AG10803 (cell line): Measurements from ENCODE around the gene LYPD1.

Source experiments
- DNase-seq: peaks from one replicate; pipeline ENCODE4 v3.0.0; 2010; ENCODE audit warnings: low read depth
- H3K4me3 ChIP-seq: 2 replicates; pipeline ENCODE4 v1.5.1; 2011; ENCODE audit warnings: mild to moderate bottlenecking, low read length, control low read depth
- TF ChIP-seq, protein P1 (sequence below): conservative IDR thresholded peaks from 2 replicates; pipeline ENCODE4 v1.5.1; 2011; ENCODE audit warnings: mild to moderate bottlenecking, low read length, control low read depth, inconsistent platforms

The LYPD1 gene

DNA sequence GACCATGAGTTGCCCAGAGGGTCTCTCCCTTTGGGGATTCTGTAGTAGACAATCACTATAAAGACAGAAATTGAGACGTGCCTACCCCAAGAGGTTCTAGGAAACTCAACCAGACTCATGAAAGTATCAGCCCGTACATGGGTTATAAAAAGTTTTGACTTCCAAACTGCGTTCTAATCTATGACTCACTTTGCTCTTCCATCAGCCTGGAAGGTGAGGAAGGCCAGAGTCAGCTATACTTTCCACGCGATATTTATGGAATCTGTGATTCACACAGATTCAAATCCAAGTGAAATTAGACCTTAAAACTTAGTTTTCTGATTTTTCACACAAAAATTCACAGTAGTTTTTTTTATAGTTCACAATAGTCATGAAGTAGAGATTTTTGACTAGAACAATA lies 7.7 kb upstream of the LYPD1 start:
- TF ChIP-seq, protein P1, sequence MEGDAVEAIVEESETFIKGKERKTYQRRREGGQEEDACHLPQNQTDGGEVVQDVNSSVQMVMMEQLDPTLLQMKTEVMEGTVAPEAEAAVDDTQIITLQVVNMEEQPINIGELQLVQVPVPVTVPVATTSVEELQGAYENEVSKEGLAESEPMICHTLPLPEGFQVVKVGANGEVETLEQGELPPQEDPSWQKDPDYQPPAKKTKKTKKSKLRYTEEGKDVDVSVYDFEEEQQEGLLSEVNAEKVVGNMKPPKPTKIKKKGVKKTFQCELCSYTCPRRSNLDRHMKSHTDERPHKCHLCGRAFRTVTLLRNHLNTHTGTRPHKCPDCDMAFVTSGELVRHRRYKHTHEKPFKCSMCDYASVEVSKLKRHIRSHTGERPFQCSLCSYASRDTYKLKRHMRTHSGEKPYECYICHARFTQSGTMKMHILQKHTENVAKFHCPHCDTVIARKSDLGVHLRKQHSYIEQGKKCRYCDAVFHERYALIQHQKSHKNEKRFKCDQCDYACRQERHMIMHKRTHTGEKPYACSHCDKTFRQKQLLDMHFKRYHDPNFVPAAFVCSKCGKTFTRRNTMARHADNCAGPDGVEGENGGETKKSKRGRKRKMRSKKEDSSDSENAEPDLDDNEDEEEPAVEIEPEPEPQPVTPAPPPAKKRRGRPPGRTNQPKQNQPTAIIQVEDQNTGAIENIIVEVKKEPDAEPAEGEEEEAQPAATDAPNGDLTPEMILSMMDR = no peak
- DNase-seq = peak; percentile 44
- H3K4me3 ChIP-seq = no peak overlapping the region

DNA sequence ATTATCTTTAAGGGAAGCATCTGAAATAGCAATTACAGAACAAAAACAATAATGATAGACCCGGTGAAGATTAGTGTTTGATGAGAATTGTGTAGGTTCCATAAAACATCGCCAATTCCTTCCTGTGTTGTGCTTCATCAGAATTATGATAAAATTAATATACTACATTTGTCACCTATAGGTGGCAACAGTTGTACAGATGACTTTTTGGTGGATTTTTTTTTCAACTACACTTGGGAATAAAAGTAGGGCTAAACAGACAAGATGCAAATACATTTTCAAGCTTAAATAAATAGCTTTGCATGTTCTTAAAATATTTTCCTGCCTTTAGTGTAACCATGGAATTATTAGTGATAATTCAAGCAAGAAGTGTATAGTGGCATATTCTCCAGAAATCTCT lies 7.0 kb upstream of the LYPD1 start:
- no peak for DNase-seq
- H3K4me3 ChIP-seq = no peak overlapping the region
- TF ChIP-seq, protein P1 = peak; percentile 12; the same call in 1 of the 2 replicates

DNA sequence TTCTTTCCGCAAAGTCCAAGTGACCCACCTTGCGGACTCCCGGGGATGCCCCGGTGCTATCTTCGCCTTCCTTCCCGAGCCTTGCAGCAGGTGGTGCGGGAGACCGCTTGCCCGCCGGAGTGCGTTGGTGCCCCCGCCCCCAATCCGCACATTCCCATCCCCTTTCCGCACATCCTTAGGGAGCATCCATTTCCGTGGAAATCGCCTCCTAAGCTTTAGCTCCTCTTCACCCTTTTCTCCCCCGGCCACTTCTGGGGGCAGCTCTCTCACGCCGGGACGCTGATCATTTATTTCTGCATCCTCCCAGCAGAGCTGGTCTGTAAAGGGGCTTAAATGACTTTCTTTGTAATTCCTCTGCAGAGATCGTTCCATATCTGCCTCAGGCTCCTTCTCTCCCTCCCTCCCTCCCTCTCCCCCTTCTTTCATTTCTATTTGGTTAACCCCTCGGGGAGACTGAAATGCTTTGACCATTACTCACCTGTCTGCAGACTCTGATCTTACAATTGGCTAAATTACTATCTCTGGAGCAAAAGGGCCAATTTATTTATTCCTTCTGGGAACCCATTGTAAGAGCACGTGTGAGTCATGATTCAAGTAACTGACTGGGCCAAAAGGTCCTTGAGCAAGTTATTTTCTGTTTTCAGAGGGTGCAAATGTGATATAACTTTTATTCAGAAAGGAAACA lies 1.3 kb upstream of the LYPD1 start:
- TF ChIP-seq, protein P1 = no peak
- peak overlapping the region; percentile 58 for H3K4me3 ChIP-seq
- DNase-seq = peak; percentile 77

DNA sequence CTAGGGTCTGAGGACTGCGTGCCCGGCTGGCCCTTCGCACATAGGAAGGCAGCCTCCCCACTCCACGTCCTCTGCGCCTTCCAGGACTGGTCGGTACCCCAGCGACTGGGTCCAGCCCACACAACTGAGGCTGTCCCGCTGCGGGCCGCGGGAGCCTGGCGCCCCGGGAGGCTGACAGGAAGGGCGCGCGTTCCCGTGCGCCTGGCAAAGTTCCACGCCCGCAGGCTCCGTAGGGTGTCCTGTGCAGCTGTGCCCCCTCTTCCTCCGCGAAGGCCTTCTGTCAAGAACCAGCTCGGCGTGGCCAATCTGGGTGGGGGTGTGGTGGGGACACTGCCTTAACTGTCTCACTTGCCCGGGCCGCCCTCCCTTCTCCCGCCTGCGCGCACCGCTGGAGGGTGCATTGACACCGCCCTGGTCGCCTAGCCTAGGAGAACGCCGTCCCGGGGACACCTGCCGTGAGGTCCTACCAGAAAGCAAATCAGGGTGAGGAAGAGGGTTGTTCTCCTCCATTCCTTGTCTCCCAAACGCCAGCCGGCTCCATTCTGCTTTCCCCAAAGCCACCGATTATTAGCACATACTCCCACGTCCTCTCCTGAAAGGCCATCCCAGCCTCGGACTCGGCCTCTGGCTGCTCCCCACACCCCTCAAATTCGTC lies 618 bp upstream of the LYPD1 start:
- TF ChIP-seq, protein P1 = no peak
- H3K4me3 ChIP-seq = peak overlapping the region; percentile 58
- no peak for DNase-seq

DNA sequence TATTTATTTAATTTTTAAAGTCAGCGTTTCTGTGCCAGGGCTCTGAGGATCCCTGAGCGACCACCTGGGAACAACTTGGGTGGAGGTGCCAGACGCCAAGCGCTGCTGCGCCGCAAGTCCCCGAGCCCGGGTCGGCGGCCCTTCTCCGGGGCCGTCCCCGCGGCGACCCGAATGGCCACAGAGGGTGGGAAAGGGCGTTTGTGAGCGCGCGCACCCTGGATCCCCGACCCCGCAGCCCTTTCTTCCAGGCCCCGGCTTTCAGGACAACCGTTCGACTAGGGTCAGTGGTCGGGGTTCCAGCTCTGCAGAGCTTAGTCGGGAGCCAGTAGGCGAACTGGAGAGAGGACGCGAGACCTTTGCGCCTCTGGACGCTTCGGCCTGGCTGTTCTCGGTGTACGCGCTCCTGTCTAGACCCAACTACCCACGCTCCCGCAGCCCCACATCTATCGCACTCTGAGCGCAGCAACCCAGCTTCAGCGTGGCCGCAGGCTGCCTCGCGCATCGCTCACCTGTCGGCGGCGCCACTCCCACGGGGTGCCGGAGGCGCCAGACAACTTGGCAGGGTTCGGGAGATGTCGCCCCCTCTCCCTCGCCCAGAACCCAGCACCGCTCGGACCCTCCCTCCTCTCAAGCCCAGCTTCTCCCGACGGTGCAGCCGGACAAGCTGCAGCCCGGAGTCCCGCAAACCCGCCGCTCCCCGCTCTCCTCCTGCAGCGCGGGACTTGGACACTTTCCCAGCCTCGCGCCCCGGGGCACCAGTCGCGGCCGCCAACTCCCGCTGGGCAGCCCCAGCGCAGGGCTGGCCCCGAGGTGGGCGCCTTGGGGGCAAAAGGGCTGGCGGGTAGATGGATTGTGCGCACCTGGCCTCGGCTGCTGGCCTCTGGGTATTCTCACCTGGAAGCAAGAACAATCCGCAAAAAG lies 758 bp downstream of the LYPD1 start:
- DNase-seq = no peak
- TF ChIP-seq, protein P1 = no peak
- peak overlapping the region; percentile 58 for H3K4me3 ChIP-seq

DNA sequence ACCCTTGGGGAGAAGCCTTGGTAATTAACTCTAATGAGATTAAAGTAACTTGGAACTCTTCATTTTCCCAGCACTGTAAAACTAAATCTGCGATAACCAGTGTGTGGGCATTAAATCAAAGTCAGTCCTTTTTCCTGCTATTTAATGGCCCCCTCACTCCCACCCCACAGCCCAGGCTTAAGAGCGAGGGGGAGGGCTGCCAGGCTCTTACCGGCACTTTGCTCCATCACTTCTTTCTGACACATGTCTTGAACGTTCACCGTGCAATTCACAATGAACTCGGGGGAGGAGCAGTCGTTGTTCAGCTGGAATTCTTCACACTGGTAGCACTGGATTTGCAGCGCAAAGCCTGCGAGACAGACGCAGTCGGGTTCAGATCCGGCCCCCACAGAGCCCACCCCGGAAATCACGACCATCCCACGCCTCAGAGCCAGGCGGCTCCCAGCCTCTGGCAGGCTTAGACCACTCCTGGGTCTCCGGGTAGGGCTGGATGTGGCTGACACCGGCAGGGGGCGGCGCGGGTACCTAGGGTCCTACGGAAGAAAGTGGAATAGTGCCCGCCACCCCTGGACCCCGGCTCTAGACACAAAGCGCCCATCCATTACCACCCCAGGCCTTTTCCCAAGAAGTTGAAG lies 1.7 kb downstream of the LYPD1 start:
- TF ChIP-seq, protein P1 = no peak
- no peak for DNase-seq
- H3K4me3 ChIP-seq = no peak overlapping the region
